ENCODE measurements around the gene THBS2.
A peak's percentile ranks its signal among the peaks of the same experiment; 100 is the strongest.

The THBS2 gene

GRCh38 chr6:169172946-169173345 lies 80.7 kb downstream of the THBS2 start:
- ATAC-seq (ENCODE audit: low read depth): no peak

GRCh38 chr6:169172456-169172855 lies 81.2 kb downstream of the THBS2 start:
- no peak for TF ChIP-seq CTCF (IDR thresholded peaks at IDR 0.05; ENCODE audit: poor library complexity, severe bottlenecking)

More at GRCh38 chr6:169172946-169173345, 80.7 kb downstream of the THBS2 start:
- Histone ChIP-seq H3K27ac (ENCODE audit: poor library complexity, severe bottlenecking) (peak overlapping the region; percentile 66), H3K4me1 (ENCODE audit: insufficient read depth, poor library complexity, severe bottlenecking) (peaks cover 40% of the 10 kb centered on the region), H3K9me3 (ENCODE audit: severe bottlenecking) (no peaks in the 10 kb centered on the region), H3K4me3 (ENCODE audit: severe bottlenecking) (no peak overlapping the region), H3K36me3 (ENCODE audit: low read depth) (no peaks in the 10 kb centered on the region), H3K27me3 (ENCODE audit: insufficient read depth, poor library complexity, severe bottlenecking) (no peaks in the 10 kb centered on the region)
- DNase-seq (ENCODE audit: low spot score): no peak
- no peak for TF ChIP-seq CTCF (IDR thresholded peaks at IDR 0.05; ENCODE audit: poor library complexity, severe bottlenecking)

GRCh38 chr6:169171951-169172350 lies 81.7 kb downstream of the THBS2 start:
- H3K27me3 ChIP-seq (ENCODE audit: insufficient read depth, poor library complexity, severe bottlenecking): no peaks in the 10 kb centered on the region
- DNase-seq (ENCODE audit: low spot score) (no peak), ATAC-seq (ENCODE audit: low read depth) (0 out of 3 replicates have a peak, but pooled peaks have one; percentile 9)
- H3K36me3 ChIP-seq (ENCODE audit: low read depth): no peaks in the 10 kb centered on the region
- no peak for TF ChIP-seq CTCF (IDR thresholded peaks at IDR 0.05; ENCODE audit: poor library complexity, severe bottlenecking)
- no peaks in the 10 kb centered on the region for H3K9me3 ChIP-seq (ENCODE audit: severe bottlenecking)
- no peak overlapping the region for H3K4me3 ChIP-seq (ENCODE audit: severe bottlenecking)
- H3K4me1 ChIP-seq (ENCODE audit: insufficient read depth, poor library complexity, severe bottlenecking): peaks cover 44% of the 10 kb centered on the region
- H3K27ac ChIP-seq (ENCODE audit: poor library complexity, severe bottlenecking): peak overlapping the region; percentile 66

More at GRCh38 chr6:169172456-169172855, 81.2 kb downstream of the THBS2 start:
- H3K4me3 ChIP-seq (ENCODE audit: severe bottlenecking): no peak overlapping the region
- peak overlapping the region; percentile 66 for H3K27ac ChIP-seq (ENCODE audit: poor library complexity, severe bottlenecking)
- H3K27me3 ChIP-seq (ENCODE audit: insufficient read depth, poor library complexity, severe bottlenecking): no peaks in the 10 kb centered on the region
- no peak for DNase-seq (ENCODE audit: low spot score)
- H3K4me1 ChIP-seq (ENCODE audit: insufficient read depth, poor library complexity, severe bottlenecking): peaks cover 44% of the 10 kb centered on the region
- H3K36me3 ChIP-seq (ENCODE audit: low read depth): no peaks in the 10 kb centered on the region
- no peaks in the 10 kb centered on the region for H3K9me3 ChIP-seq (ENCODE audit: severe bottlenecking)
- ATAC-seq (ENCODE audit: low read depth): peak; percentile 86

- no peaks in the 10 kb centered on the region for H3K9me3 ChIP-seq (ENCODE audit: severe bottlenecking)
- no peaks in the 10 kb centered on the region for H3K27me3 ChIP-seq (ENCODE audit: insufficient read depth, poor library complexity, severe bottlenecking)
- no peak overlapping the region for H3K4me3 ChIP-seq (ENCODE audit: severe bottlenecking)
- H3K36me3 ChIP-seq (ENCODE audit: low read depth): no peaks in the 10 kb centered on the region
- peaks cover 44% of the 10 kb centered on the region for H3K4me1 ChIP-seq (ENCODE audit: insufficient read depth, poor library complexity, severe bottlenecking)
- TF ChIP-seq CTCF (IDR thresholded peaks at IDR 0.05; ENCODE audit: poor library complexity, severe bottlenecking): no peak
- no peak for DNase-seq (ENCODE audit: low spot score)
- ATAC-seq (ENCODE audit: low read depth): no peak
- no peak overlapping the region for H3K27ac ChIP-seq (ENCODE audit: poor library complexity, severe bottlenecking)
Measured at GRCh38 chr6:169171016-169171415, 82.6 kb downstream of the THBS2 start.

- no peak for ATAC-seq (ENCODE audit: low read depth)
- H3K4me1 ChIP-seq (ENCODE audit: insufficient read depth, poor library complexity, severe bottlenecking): peaks cover 44% of the 10 kb centered on the region
- no peak for TF ChIP-seq CTCF (IDR thresholded peaks at IDR 0.05; ENCODE audit: poor library complexity, severe bottlenecking)
- DNase-seq (ENCODE audit: low spot score): no peak
- no peaks in the 10 kb centered on the region for H3K27me3 ChIP-seq (ENCODE audit: insufficient read depth, poor library complexity, severe bottlenecking)
- no peak overlapping the region for H3K4me3 ChIP-seq (ENCODE audit: severe bottlenecking)
- no peaks in the 10 kb centered on the region for H3K36me3 ChIP-seq (ENCODE audit: low read depth)
- H3K9me3 ChIP-seq (ENCODE audit: severe bottlenecking): no peaks in the 10 kb centered on the region
- no peak overlapping the region for H3K27ac ChIP-seq (ENCODE audit: poor library complexity, severe bottlenecking)
Measured at GRCh38 chr6:169170583-169170955, 83.1 kb downstream of the THBS2 start.

All from RWPE2 (cell line).